HFF-Myc (cell line): ENCODE measurements around the gene WNK2.

ENCODE experiments used
- DNase-seq: peaks from one replicate; pipeline ENCODE4 v3.0.0-alpha.2; 2011; ENCODE audit warnings: low read depth; ENCODE audit errors: extremely low read depth
- H3K4me3 ChIP-seq: replicated peaks from 2 replicates; pipeline ENCODE4 v1.5.1; 2011; ENCODE audit warnings: low read depth, mild to moderate bottlenecking, control low read depth, low read length
- TF ChIP-seq, protein P1 (sequence below): IDR thresholded peaks from 2 replicates; pipeline ENCODE4 v1.5.1; 2012; ENCODE audit warnings: mild to moderate bottlenecking, low read depth, low read length, control low read depth; ENCODE audit errors: missing control alignments

WNK2 gene

GRCh38 chr9:93218671-93219420 is 34.9 kb downstream of the WNK2 start:
- H3K4me3 ChIP-seq, result no peak overlapping the region
- TF ChIP-seq, protein P1, sequence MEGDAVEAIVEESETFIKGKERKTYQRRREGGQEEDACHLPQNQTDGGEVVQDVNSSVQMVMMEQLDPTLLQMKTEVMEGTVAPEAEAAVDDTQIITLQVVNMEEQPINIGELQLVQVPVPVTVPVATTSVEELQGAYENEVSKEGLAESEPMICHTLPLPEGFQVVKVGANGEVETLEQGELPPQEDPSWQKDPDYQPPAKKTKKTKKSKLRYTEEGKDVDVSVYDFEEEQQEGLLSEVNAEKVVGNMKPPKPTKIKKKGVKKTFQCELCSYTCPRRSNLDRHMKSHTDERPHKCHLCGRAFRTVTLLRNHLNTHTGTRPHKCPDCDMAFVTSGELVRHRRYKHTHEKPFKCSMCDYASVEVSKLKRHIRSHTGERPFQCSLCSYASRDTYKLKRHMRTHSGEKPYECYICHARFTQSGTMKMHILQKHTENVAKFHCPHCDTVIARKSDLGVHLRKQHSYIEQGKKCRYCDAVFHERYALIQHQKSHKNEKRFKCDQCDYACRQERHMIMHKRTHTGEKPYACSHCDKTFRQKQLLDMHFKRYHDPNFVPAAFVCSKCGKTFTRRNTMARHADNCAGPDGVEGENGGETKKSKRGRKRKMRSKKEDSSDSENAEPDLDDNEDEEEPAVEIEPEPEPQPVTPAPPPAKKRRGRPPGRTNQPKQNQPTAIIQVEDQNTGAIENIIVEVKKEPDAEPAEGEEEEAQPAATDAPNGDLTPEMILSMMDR, result no peak
- no peak for DNase-seq

GRCh38 chr9:93219692-93220091 is 35.8 kb downstream of the WNK2 start:
- H3K4me3 ChIP-seq, result no peak overlapping the region
- TF ChIP-seq, protein P1, result no peak
- DNase-seq, result no peak

GRCh38 chr9:93220627-93221026 is 36.7 kb downstream of the WNK2 start:
- no peak overlapping the region for H3K4me3 ChIP-seq
- TF ChIP-seq, protein P1, result no peak
- DNase-seq, result no peak

DNA sequence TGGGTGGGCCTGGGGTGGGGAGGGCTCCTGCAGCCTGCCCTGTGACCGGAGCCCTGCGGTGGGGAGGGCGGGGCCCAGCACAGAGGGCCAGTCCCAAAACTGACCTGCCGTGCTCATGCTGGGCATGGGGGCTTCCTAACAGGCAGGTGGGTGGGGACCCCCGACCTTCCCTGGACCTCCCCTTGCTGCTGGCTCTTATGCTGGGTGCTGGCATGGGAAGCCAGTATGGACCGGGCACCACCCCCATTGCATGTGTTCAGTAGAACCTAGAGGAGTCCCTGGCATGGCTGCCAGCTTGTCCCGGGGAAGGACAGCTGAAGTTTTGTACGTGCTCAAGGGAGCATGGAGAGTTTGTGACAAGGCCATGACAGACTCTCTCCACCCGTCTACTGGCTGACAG is 37.1 kb downstream of the WNK2 start:
- H3K4me3 ChIP-seq, result no peak overlapping the region
- TF ChIP-seq, protein P1, result no peak
- DNase-seq, result no peak

GRCh38 chr9:93222890-93223259 is 38.9 kb downstream of the WNK2 start:
- H3K4me3 ChIP-seq, result no peak overlapping the region
- no peak for DNase-seq
- TF ChIP-seq, protein P1, result no peak

DNA sequence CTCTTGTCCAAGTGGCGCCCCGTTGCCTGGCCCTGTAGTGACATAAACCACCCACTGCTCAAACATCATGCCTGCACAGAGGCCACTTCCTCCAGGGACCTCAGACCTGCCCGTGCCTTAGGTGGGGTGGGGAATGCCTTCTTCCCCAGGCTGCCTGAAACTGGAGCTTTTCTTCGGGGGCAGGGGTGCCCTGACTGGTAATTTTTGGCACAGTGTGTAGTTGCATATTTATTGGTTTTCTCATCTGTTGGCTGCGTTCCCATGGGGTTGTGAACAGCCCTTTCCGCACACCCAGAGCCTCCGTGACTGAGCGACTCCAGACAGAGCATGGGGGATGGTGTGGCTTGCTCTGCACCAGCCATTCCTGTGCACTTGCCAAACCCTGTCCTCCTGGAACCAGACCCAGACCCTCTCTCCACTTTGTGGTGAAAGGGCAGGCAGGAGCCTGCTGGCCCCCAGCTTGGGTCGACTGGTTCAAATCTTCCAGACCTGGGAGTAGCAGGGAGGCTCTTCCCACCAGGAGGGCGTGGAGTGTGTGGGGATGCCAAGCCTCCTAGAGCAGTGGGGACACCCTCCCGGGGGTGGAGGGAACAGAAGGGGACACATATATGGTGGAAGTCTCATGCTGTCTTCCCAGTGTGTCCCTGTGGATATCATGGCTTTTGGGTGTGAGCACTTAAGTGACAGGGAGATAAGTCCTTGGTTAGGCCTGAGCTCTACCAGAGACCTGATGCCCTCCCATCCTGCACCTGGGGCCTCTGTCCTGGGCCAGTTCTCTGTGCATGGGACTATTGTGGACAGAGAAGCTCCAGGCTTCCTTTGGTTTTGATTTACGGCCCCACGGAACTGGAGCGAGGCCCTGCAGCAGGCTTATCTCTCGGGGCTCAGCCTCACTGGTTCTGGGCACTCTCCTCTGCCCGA is 39.6 kb downstream of the WNK2 start:
- DNase-seq, result peak; percentile 65
- TF ChIP-seq, protein P1, result no peak
- no peak overlapping the region for H3K4me3 ChIP-seq
